HFFc6 (cell line): ENCODE data around the gene EXOC6. TPM values are rescaled to one million over a fixed set of nuclear protein-coding genes. Genes with fewer than 3 reads are reported as not detected.

ENCODE experiments used
- DNase-seq: peaks from one replicate; pipeline ENCODE4 v3.0.0-alpha.2; 2018
- H3K27ac Mint-ChIP-seq: 2 replicates; pipeline ENCODE4 v1.8.0; 2020; ENCODE audit warnings: mild to moderate bottlenecking, mixed read lengths
- H3K27me3 Mint-ChIP-seq: 2 replicates; pipeline ENCODE4 v1.8.0; 2021; ENCODE audit warnings: mild to moderate bottlenecking, moderate library complexity, mixed read lengths; ENCODE audit not compliant: insufficient read depth
- H3K36me3 Mint-ChIP-seq: 2 replicates; pipeline ENCODE4 v1.8.0; 2021; ENCODE audit warnings: low read depth, mixed read lengths
- H3K4me1 Mint-ChIP-seq: 2 replicates; pipeline ENCODE4 v1.8.0; 2020; ENCODE audit warnings: low read depth, mixed read lengths
- H3K4me3 Mint-ChIP-seq: 2 replicates; pipeline ENCODE4 v1.8.0; 2020; ENCODE audit warnings: mild to moderate bottlenecking, moderate library complexity, mixed read lengths
- H3K9me3 Mint-ChIP-seq: 2 replicates; pipeline ENCODE4 v1.8.0; 2020; ENCODE audit warnings: mild to moderate bottlenecking, mixed read lengths
- total RNA-seq, 6 experiments: library from RNA; stranded (reverse); fragmentation: NEBNext Ultra II Directional; extraction: Animal tissue kit (Norgen Biotek cat#: 25700); gene quantifications; 2 replicates in 1 of 6; 3 replicates in 5 of 6; pipeline ENCODE4 v1.2.3, GENCODE V29; 2021
- TF ChIP-seq, protein P1 (sequence below): fragments of 200-600 bp; sonication (generic); IDR thresholded peaks from 2 replicates; pipeline ENCODE4 v1.5.0; 2021; ENCODE audit warnings: antibody characterized with exemption, mild to moderate bottlenecking

Gene EXOC6
- total RNA-seq, 6 experiments from 2014 or later: 5.7 to 8.6 (median 6.3) TPM

DNA sequence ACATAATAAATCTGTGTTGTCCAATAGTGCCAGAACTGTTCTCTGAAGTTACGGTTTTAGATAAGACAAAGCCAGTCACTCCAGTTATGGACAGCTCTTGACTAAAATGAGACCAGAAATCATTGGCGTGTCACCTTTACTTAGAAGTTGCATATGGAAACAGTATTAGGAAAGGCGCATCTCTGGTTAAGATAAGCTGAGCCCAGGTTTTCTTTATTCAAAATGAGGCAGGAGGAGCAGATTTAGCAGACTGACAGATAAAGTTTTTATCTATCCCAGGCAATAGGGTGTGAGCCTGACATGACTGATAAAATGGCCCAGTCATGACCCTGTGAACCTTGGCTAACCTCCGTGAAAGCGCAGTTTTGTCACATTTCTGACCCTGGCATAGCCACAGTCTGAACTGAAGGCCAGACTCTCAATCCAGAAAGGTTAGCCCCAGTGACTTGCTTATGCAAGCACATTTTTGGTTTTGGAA is 229.6 kb downstream of the EXOC6 start:
- Mint-ChIP-seq H3K27me3 (peaks cover 24% of the 10 kb centered on the region), H3K9me3 (no peaks in the 10 kb centered on the region), H3K27ac (no peak overlapping the region), H3K4me1 (peaks cover 41% of the 10 kb centered on the region), H3K36me3 (no peaks in the 10 kb centered on the region; the same call in 1 of the 2 replicates), H3K4me3 (no peak overlapping the region)
- DNase-seq: no peak
- TF ChIP-seq, protein P1, sequence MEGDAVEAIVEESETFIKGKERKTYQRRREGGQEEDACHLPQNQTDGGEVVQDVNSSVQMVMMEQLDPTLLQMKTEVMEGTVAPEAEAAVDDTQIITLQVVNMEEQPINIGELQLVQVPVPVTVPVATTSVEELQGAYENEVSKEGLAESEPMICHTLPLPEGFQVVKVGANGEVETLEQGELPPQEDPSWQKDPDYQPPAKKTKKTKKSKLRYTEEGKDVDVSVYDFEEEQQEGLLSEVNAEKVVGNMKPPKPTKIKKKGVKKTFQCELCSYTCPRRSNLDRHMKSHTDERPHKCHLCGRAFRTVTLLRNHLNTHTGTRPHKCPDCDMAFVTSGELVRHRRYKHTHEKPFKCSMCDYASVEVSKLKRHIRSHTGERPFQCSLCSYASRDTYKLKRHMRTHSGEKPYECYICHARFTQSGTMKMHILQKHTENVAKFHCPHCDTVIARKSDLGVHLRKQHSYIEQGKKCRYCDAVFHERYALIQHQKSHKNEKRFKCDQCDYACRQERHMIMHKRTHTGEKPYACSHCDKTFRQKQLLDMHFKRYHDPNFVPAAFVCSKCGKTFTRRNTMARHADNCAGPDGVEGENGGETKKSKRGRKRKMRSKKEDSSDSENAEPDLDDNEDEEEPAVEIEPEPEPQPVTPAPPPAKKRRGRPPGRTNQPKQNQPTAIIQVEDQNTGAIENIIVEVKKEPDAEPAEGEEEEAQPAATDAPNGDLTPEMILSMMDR: no peak

DNA sequence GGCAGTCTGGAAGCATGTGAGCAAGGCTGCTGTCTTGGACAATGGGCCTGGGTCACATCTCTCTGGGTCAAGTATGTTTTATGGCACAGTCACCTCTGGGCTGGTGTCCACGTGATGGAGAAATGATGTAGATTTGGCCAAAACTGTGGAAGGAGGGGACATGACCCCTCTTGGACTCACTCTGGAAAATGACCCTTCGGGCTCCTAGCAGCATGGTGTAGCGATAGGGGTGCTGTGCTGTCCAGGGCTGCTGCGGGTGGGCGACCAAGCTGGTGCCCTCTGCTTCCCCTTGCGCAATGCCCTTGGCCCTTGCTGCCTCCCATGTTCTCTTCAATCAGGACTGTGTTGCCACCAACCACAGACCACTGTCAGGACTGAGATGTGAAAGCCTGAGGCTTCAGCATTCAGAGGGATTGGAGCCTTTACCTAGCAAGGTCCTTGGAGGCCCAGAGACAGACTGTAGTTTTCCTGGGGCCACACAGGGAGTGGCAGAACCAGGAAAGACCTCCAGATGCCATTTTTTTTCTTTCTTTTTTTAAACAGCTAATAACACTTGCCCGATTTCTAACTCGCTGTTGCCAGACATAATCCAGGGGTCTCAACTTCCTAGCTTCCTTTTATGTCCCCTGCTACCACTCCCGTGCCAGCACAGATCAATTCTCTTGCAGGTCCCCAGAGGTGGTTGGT is 231.5 kb downstream of the EXOC6 start:
- TF ChIP-seq, protein P1: no peak
- peaks cover 17% of the 10 kb centered on the region for H3K27me3 Mint-ChIP-seq
- H3K9me3 Mint-ChIP-seq: no peaks in the 10 kb centered on the region
- H3K4me1 Mint-ChIP-seq: peaks cover 35% of the 10 kb centered on the region
- DNase-seq: no peak
- no peaks in the 10 kb centered on the region for H3K36me3 Mint-ChIP-seq
- H3K4me3 Mint-ChIP-seq: peak overlapping the region; percentile 80
- H3K27ac Mint-ChIP-seq: peak overlapping the region; percentile 32; the same call in 1 of the 2 replicates

DNA sequence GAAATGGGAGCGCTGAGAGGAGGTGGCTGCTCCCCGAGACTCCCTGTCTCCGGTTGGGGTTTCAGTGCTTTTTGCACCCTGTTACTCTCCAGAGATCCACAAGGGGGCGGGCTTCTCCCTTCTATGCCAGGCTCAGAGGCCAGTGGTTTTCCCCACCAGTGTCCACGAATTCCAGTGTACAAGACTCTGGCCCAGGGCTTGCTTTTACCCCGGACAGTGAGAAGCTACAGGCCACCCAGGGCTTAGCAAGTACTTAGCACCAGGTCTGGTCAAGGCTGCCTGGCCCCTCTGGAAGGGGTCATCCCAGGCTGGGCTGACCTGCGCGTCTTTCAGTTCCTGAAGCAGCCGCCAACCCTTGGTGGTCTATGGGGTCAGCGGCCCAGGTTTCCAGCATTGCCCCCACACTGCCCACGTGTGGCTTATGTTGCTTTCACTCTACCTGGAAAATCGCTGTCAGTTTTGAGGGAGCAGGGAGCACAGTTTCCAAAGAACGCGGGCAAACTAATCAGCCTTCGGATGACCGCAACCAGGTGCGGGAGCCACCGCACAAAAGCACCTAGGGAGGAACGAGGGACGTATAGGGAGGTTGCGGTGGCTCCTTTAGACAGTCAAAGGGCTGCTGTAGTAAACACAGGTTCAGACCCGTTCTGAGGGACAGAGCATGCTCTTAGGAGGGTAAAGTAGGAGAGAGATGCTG is 232.2 kb downstream of the EXOC6 start:
- TF ChIP-seq, protein P1: peak; percentile 95
- H3K4me3 Mint-ChIP-seq: peak overlapping the region; percentile 80
- no peaks in the 10 kb centered on the region for H3K36me3 Mint-ChIP-seq
- H3K9me3 Mint-ChIP-seq: no peaks in the 10 kb centered on the region
- H3K27me3 Mint-ChIP-seq: peaks cover 10% of the 10 kb centered on the region
- H3K4me1 Mint-ChIP-seq: peaks cover 35% of the 10 kb centered on the region
- H3K27ac Mint-ChIP-seq: peak overlapping the region; percentile 32; the same call in 1 of the 2 replicates
- DNase-seq: peak; percentile 44

DNA sequence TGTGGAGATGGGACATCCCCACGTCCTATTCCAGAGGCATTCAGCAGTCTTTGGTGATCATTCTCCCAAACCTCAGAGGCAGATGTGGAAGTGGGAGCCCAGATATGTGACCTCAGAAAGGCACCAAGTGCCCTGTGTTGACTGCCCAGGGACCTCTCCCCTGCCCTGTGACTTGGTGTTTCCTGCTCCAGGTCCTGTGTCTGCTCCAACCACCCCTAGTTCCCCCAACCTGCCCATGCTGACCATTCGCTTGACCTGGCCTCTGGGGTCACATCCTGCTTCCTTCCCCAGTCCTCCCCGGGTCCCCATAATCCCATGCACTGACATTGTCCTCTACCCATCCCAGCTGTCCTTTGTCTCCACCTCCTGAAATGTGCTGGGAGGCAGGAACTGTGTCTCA is 233.0 kb downstream of the EXOC6 start:
- Mint-ChIP-seq H3K27me3 (peaks cover 6% of the 10 kb centered on the region), H3K4me1 (peaks cover 35% of the 10 kb centered on the region), H3K9me3 (no peaks in the 10 kb centered on the region), H3K36me3 (no peaks in the 10 kb centered on the region), H3K27ac (no peak overlapping the region), H3K4me3 (no peak overlapping the region)
- TF ChIP-seq, protein P1: no peak
- DNase-seq: no peak

DNA sequence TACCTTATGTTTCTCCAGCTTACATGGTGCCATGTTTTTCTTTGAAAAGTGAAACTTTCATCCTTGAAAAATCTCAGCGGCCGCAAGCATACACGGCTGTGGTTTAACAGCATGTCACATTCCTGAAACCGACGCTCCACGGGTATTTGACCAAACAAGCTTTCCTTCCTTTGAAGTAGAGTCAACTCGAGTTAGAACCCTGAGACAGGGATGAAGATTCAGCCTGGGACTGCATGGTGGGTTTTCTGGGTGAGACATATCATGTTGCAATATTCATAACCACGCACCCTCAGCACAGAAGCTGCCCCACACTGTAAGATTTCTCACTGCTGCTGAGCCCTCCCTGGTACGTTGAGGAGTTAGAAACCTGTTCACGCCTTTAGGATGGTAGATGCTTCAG is 233.5 kb downstream of the EXOC6 start:
- Mint-ChIP-seq H3K4me1 (peaks cover 30% of the 10 kb centered on the region), H3K4me3 (no peak overlapping the region), H3K27me3 (peaks cover 6% of the 10 kb centered on the region), H3K36me3 (no peaks in the 10 kb centered on the region), H3K9me3 (no peaks in the 10 kb centered on the region), H3K27ac (no peak overlapping the region)
- TF ChIP-seq, protein P1: no peak
- no peak for DNase-seq
